Measurements from ENCODE around the gene HOTAIR. TPM values are rescaled to one million over a fixed set of nuclear protein-coding genes. Genes with fewer than 3 reads are reported as not detected.

The HOTAIR gene
- total RNA-seq, 3 donors from 2014 or later = not detected

GRCh38 chr12:54014377-54015017 lies 39.7 kb upstream of the HOTAIR start:
- intact Hi-C loops (cut with DNase I, micrococcal nuclease) = no loop called here
- Histone ChIP-seq H3K4me1 (ENCODE audit: low read depth) (peaks cover 11% of the 10 kb centered on the region), H3K36me3 (ENCODE audit: low read depth) (no peaks in the 10 kb centered on the region), H3K4me3 (no peak overlapping the region), H3K9me3 (no peaks in the 10 kb centered on the region)
- DNase-seq = no peak
- TF ChIP-seq, protein P1, sequence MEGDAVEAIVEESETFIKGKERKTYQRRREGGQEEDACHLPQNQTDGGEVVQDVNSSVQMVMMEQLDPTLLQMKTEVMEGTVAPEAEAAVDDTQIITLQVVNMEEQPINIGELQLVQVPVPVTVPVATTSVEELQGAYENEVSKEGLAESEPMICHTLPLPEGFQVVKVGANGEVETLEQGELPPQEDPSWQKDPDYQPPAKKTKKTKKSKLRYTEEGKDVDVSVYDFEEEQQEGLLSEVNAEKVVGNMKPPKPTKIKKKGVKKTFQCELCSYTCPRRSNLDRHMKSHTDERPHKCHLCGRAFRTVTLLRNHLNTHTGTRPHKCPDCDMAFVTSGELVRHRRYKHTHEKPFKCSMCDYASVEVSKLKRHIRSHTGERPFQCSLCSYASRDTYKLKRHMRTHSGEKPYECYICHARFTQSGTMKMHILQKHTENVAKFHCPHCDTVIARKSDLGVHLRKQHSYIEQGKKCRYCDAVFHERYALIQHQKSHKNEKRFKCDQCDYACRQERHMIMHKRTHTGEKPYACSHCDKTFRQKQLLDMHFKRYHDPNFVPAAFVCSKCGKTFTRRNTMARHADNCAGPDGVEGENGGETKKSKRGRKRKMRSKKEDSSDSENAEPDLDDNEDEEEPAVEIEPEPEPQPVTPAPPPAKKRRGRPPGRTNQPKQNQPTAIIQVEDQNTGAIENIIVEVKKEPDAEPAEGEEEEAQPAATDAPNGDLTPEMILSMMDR (IDR thresholded peaks at IDR 0.05) = no peak
- ATAC-seq = no peak

DNA sequence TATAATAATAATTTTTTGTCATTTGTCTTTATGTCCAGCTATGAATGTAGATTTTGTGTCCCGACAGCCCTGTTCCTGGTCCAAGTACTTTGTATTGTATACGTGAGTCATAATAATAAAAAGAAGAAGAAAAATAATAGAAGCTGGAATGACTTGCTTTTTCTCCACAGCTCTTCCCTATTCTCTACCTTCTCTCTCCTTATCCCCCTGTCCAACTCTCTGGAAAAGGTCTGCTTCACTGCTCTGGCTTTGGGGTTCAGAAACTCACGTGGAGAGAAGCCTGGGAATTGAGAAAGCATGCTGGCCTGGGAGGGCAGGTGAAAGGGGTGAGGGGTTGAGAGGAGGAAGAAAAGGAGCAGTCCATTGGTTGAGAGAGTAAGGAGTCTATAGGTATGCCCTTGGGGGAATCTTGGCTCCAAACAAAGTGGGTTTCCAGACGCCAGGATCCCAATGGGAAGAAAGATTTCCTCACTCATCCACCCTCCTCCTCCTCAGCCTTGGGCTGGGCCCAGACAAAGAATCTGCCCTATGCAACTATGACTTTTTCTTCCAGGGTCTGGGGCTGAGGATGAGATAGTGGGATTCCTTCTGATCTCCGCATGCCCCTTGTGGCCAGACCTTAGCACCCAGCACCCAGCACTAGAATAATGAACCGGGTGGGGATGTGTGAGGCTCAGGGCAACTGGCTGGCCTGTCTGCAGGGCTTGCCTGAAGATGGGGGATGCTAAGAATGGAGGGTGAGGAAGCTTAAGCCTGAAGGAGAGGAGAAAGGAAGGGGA lies 38.1 kb upstream of the HOTAIR start:
- no peaks in the 10 kb centered on the region for H3K36me3 ChIP-seq (ENCODE audit: low read depth)
- H3K4me3 ChIP-seq = no peak overlapping the region
- TF ChIP-seq, protein P1 (IDR thresholded peaks at IDR 0.05) = no peak
- peaks cover 15% of the 10 kb centered on the region for H3K4me1 ChIP-seq (ENCODE audit: low read depth)
- H3K9me3 ChIP-seq = no peaks in the 10 kb centered on the region
- intact Hi-C loops (cut with DNase I, micrococcal nuclease) = no loop called here
- peak in 1 of 3 donors; percentile 19 for DNase-seq
- ATAC-seq = no peak

- intact Hi-C loops (cut with DNase I, micrococcal nuclease) = no loop called here
- Histone ChIP-seq H3K4me3 (no peak overlapping the region), H3K36me3 (ENCODE audit: low read depth) (no peaks in the 10 kb centered on the region), H3K9me3 (no peaks in the 10 kb centered on the region), H3K4me1 (ENCODE audit: low read depth) (peaks cover 13% of the 10 kb centered on the region)
- DNase-seq (no peak), ATAC-seq (no peak)
- TF ChIP-seq, protein P1 (IDR thresholded peaks at IDR 0.05) = no peak
These were observed 37.1 kb upstream of the HOTAIR start for GRCh38 chr12:54011665-54012532.

DNA sequence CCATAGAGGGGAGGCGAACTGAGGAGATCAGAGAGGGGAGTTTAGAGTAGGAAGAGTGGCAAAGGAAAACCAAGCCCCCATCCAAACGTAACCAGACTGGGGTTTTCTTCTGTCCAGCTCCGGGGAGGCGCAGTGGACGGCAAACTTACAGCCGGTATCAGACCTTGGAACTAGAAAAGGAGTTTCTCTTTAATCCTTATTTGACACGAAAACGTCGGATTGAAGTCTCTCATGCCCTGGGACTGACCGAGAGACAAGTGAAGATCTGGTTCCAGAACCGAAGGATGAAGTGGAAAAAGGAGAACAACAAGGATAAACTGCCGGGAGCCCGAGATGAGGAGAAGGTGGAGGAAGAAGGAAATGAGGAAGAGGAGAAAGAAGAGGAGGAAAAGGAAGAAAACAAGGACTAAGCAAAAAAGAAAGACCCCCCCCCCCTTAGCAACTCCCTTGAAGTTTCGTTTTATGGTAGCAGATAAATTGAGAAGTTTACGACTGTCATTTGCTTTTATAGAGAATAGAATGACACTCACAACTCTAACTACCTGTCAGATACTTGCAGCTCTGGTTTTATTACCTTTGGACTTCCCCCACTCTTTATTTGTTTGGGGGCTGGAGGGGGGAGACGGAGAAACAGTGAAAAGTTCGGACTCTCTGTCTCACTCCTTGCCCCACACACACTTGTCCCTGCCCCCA lies 36.4 kb upstream of the HOTAIR start:
- DNase-seq (no peak), ATAC-seq (no peak)
- Histone ChIP-seq H3K9me3 (no peaks in the 10 kb centered on the region), H3K36me3 (ENCODE audit: low read depth) (no peaks in the 10 kb centered on the region), H3K4me1 (ENCODE audit: low read depth) (peaks cover 9% of the 10 kb centered on the region), H3K4me3 (no peak overlapping the region)
- TF ChIP-seq, protein P1 (IDR thresholded peaks at IDR 0.05) = no peak
- intact Hi-C loops (cut with DNase I, micrococcal nuclease) = no loop called here
